Endodermal cell (in vitro differentiated cells): ENCODE results near the gene TULP1. TPM values are rescaled to one million over a fixed set of nuclear protein-coding genes. Genes with fewer than 3 reads are reported as not detected.

ENCODE experiments used
- DNase-seq: peaks from one replicate; pipeline ENCODE4 v3.0.0-alpha.2; 2017
- H3K27ac ChIP-seq: 2 replicates; pipeline ENCODE4 v1.5.1; 2013; ENCODE audit warnings: mild to moderate bottlenecking, low read depth, low read length, moderate library complexity
- H3K27me3 ChIP-seq: 2 replicates; pipeline ENCODE4 v1.6.1; 2013; ENCODE audit warnings: mild to moderate bottlenecking, low read length, moderate library complexity; ENCODE audit not compliant: insufficient read depth, control insufficient read depth, poor library complexity, severe bottlenecking
- H3K36me3 ChIP-seq: 2 replicates; pipeline ENCODE4 v1.7.0; 2013; ENCODE audit warnings: mild to moderate bottlenecking, low read length, moderate library complexity; ENCODE audit not compliant: control insufficient read depth, insufficient read depth
- H3K4me1 ChIP-seq: one replicate; pipeline ENCODE4 v1.7.0; 2013; ENCODE audit warnings: low read length; ENCODE audit not compliant: control insufficient read depth, insufficient read depth
- H3K4me3 ChIP-seq: 2 replicates; pipeline ENCODE4 v1.5.1; 2013; ENCODE audit warnings: mild to moderate bottlenecking, low read length, moderate library complexity
- H3K9ac ChIP-seq: 2 replicates; pipeline ENCODE4 v1.6.1; 2013; ENCODE audit warnings: mild to moderate bottlenecking, low read length, moderate library complexity; ENCODE audit not compliant: poor library complexity, severe bottlenecking; ENCODE audit errors: extremely low read depth
- H3K9me3 ChIP-seq: 2 replicates; pipeline ENCODE4 v1.6.1; 2013; ENCODE audit warnings: mild to moderate bottlenecking, low read length, moderate library complexity; ENCODE audit not compliant: control insufficient read depth
- H3K27ac Mint-ChIP-seq: 2 replicates; pipeline ENCODE4 v1.8.0; 2020; ENCODE audit warnings: mixed read lengths
- H3K27me3 Mint-ChIP-seq: 2 replicates; pipeline ENCODE4 v1.8.0; 2021; ENCODE audit warnings: mild to moderate bottlenecking, mixed read lengths; ENCODE audit not compliant: insufficient read depth
- H3K36me3 Mint-ChIP-seq: 2 replicates; pipeline ENCODE4 v1.8.0; 2020; ENCODE audit warnings: low read depth, mixed read lengths
- H3K4me1 Mint-ChIP-seq: 2 replicates; pipeline ENCODE4 v1.8.0; 2020; ENCODE audit warnings: mixed read lengths
- H3K4me3 Mint-ChIP-seq: 2 replicates; pipeline ENCODE4 v1.8.0; 2020; ENCODE audit warnings: mild to moderate bottlenecking, moderate library complexity, mixed read lengths
- H3K9me3 Mint-ChIP-seq: 2 replicates; pipeline ENCODE4 v1.8.0; 2020; ENCODE audit warnings: mild to moderate bottlenecking, mixed read lengths
- WGBS, 2 experiments: methylation state at CpG; one replicate each; pipeline versions ENCODE4 v1.1.5 to v1.1.7; 2013; ENCODE audit warnings: missing lambda C conversion rate in 2 of 2, mixed read lengths in 1 of 2; ENCODE audit not compliant: insufficient coverage in 1 of 2, insufficient read length in 1 of 2; 5-methylcytosine and 5-hydroxymethylcytosine counted together
- total RNA-seq, 2 donors: library from RNA; stranded (reverse); fragmentation: NEBNext Ultra II Directional in 1 of 2; extraction: Animal tissue kit (Norgen Biotek cat#: 25700) in 1 of 2; gene quantifications; 2 replicates in 1 of 2; 3 replicates in 1 of 2; pipeline ENCODE4 v1.2.1, GENCODE V29; 2021
- TF ChIP-seq, protein P1 (sequence below): fragments of 200-600 bp; sonication (generic); conservative IDR thresholded peaks from 2 replicates; pipeline ENCODE4 v1.5.0; 2021; ENCODE audit warnings: antibody characterized with exemption, mild to moderate bottlenecking

Gene TULP1
- total RNA-seq, 2 donors from 2014 or later: 0.29 to 4.0 TPM

DNA sequence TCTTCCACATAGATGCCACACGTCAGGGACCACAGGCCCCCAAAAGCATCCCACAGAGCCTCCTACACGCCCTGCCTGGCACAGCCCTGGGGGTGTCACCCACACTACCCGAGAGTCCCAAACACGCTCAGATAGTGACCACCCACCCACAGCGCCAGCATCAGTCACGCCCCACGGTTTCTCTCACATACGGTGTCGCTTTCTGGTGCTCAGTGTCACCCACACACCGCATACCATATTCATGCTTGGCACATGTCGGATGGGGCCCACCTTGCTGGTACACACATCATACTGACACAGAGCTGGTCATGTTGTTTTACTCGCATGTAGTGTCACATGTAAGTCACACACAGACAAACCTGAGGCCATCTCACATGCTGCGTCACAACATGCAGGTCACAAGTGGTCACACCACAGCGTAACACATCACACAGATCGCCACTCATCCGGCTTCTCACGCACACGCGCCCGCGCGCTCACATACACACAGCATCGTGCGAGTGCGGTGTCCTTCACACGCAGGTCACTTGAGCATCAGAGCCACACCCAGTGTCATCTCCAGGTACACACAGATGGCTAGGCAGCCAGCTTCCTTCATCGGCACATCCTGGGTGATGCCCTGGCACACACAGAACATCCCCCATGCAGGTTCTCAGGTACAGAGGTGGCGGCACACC lies 19.3 kb downstream of the TULP1 start:
- Histone ChIP-seq H3K27me3 (no peaks in the 10 kb centered on the region), H3K9me3 (no peaks in the 10 kb centered on the region), H3K36me3 (no peaks in the 10 kb centered on the region), H3K9ac (no peak overlapping the region), H3K4me1 (peaks cover 31% of the 10 kb centered on the region), H3K4me3 (no peak overlapping the region), H3K27ac (no peak overlapping the region)
- H3K27me3 Mint-ChIP-seq: peaks cover 2% of the 10 kb centered on the region
- H3K27ac Mint-ChIP-seq: no peak overlapping the region
- no peak overlapping the region for H3K4me3 Mint-ChIP-seq
- 92% methylated on average over 26 to 28 of the region's 28 CpGs for WGBS, 2 experiments
- no peak for DNase-seq
- no peaks in the 10 kb centered on the region for H3K36me3 Mint-ChIP-seq
- TF ChIP-seq, protein P1, sequence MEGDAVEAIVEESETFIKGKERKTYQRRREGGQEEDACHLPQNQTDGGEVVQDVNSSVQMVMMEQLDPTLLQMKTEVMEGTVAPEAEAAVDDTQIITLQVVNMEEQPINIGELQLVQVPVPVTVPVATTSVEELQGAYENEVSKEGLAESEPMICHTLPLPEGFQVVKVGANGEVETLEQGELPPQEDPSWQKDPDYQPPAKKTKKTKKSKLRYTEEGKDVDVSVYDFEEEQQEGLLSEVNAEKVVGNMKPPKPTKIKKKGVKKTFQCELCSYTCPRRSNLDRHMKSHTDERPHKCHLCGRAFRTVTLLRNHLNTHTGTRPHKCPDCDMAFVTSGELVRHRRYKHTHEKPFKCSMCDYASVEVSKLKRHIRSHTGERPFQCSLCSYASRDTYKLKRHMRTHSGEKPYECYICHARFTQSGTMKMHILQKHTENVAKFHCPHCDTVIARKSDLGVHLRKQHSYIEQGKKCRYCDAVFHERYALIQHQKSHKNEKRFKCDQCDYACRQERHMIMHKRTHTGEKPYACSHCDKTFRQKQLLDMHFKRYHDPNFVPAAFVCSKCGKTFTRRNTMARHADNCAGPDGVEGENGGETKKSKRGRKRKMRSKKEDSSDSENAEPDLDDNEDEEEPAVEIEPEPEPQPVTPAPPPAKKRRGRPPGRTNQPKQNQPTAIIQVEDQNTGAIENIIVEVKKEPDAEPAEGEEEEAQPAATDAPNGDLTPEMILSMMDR: no peak
- H3K9me3 Mint-ChIP-seq: no peaks in the 10 kb centered on the region
- peaks cover 49% of the 10 kb centered on the region for H3K4me1 Mint-ChIP-seq

DNA sequence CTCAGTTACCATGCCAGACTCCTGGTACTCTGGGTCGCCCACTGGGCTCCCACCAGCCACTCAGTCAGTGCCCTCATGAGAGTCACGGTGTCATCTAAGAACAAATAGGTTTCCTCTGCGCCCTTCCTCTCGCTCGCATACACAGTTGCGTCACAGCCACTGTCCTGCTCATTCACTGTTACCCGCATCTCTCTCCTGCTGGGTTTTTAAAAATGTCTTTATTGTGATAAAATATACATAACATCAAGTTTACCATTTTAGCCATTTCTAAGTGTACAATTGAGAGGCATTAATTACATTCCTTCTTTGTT lies 19.8 kb downstream of the TULP1 start:
- peaks cover 53% of the 10 kb centered on the region for H3K4me1 Mint-ChIP-seq
- no peaks in the 10 kb centered on the region for H3K36me3 Mint-ChIP-seq
- Histone ChIP-seq H3K27me3 (no peaks in the 10 kb centered on the region), H3K9ac (no peak overlapping the region), H3K27ac (no peak overlapping the region), H3K9me3 (no peaks in the 10 kb centered on the region), H3K4me3 (no peak overlapping the region), H3K4me1 (peaks cover 31% of the 10 kb centered on the region), H3K36me3 (no peaks in the 10 kb centered on the region)
- no peaks in the 10 kb centered on the region for H3K9me3 Mint-ChIP-seq
- TF ChIP-seq, protein P1: no peak
- no peak overlapping the region for H3K4me3 Mint-ChIP-seq
- H3K27ac Mint-ChIP-seq: no peak overlapping the region
- no peak for DNase-seq
- H3K27me3 Mint-ChIP-seq: no peaks in the 10 kb centered on the region
- 78 to 88% methylated on average over 1 to 6 of the region's 7 CpGs for WGBS, 2 experiments

DNA sequence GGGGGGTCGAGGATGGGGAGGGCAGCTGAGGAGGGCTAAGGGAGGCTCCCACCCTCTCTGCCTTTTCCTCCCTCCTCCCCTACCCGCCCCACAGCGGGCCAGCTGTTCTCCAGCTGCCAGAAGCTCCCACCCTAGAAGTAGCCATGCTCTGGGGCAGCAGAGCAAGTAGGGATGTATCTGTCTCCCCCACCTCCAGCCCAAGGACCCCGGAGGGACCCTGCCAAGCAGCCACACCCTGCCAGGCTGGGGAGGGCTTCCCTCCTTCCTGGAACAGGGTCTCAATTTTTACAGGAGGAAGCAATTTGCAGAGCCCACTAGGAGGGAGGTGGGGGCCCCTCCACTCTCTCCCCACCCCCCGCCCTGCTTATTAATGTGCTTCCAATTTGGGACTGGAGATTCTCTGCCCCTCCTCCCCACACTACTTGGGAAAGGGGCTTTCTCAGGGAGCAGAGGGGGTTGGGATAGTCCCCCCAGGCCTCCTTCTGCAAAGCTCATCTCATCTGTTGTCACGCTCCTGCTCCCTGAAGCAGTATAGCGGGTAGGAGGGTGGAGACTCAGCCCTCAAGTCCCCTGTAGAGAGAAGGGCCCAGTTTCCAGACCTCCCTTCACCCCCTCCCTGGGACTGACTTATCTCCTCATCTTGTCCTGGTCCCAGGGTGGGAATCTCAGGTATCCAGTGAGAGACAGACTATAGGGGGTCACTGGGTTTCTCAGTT lies 20.3 kb downstream of the TULP1 start:
- Histone ChIP-seq H3K4me1 (peaks cover 31% of the 10 kb centered on the region), H3K27me3 (no peaks in the 10 kb centered on the region), H3K9me3 (no peaks in the 10 kb centered on the region), H3K36me3 (no peaks in the 10 kb centered on the region), H3K4me3 (no peak overlapping the region), H3K27ac (peak overlapping the region; percentile 32), H3K9ac (no peak overlapping the region)
- no peaks in the 10 kb centered on the region for H3K27me3 Mint-ChIP-seq
- no peaks in the 10 kb centered on the region for H3K36me3 Mint-ChIP-seq
- H3K9me3 Mint-ChIP-seq: no peaks in the 10 kb centered on the region
- TF ChIP-seq, protein P1: no peak
- H3K4me1 Mint-ChIP-seq: peaks cover 57% of the 10 kb centered on the region
- DNase-seq: no peak
- H3K27ac Mint-ChIP-seq: no peak overlapping the region
- no peak overlapping the region for H3K4me3 Mint-ChIP-seq
- 39 to 67% methylated on average over 1 to 6 of the region's 7 CpGs for WGBS, 2 experiments
